HG02885 (cell line): ENCODE data around the gene PSD4.
"Not testable (repeated sequence)": the region's sequence is repeated elsewhere in the genome, so short reads cannot be mapped to it uniquely, and the experiment has no call there.

Experiments
- ATAC-seq: cut with Tn5 transposase; IDR thresholded peaks from one replicate; pipeline ENCODE4 v1.9.1; 2021; ENCODE audit warnings: mild to moderate bottlenecking; ENCODE audit not compliant: unreplicated experiment, poor library complexity

Gene PSD4

GRCh38 chr2:113234721-113235346 lies 61.1 kb downstream of the PSD4 start:
- no peak for ATAC-seq

- not testable (repeated sequence) for ATAC-seq
Measured at GRCh38 chr2:113235347-113236226, 61.8 kb downstream of the PSD4 start.

GRCh38 chr2:113236367-113237159 lies 62.8 kb downstream of the PSD4 start:
- no peak for ATAC-seq

GRCh38 chr2:113237604-113238160 lies 63.9 kb downstream of the PSD4 start:
- ATAC-seq, result no peak

- ATAC-seq, result no peak
Measured at GRCh38 chr2:113238871-113239839, 65.4 kb downstream of the PSD4 start.

- no peak for ATAC-seq
Measured at GRCh38 chr2:113240150-113240914, 66.6 kb downstream of the PSD4 start.

- no peak for ATAC-seq
Measured at GRCh38 chr2:113240915-113241911, 67.4 kb downstream of the PSD4 start.

GRCh38 chr2:113242327-113242726 lies 68.6 kb downstream of the PSD4 start:
- no peak for ATAC-seq

GRCh38 chr2:113245276-113245711 lies 71.5 kb downstream of the PSD4 start:
- ATAC-seq, result no peak

- no peak for ATAC-seq
Measured at GRCh38 chr2:113246606-113247005, 72.8 kb downstream of the PSD4 start.

- peak; percentile 68 for ATAC-seq
Measured at GRCh38 chr2:113248997-113249770, 75.4 kb downstream of the PSD4 start.

GRCh38 chr2:113251118-113251517 lies 77.3 kb downstream of the PSD4 start:
- no peak for ATAC-seq

GRCh38 chr2:113252047-113252590 lies 78.3 kb downstream of the PSD4 start:
- no peak for ATAC-seq

GRCh38 chr2:113253453-113253852 lies 79.7 kb downstream of the PSD4 start:
- ATAC-seq, result no peak

GRCh38 chr2:113255140-113256070 lies 81.6 kb downstream of the PSD4 start:
- ATAC-seq, result no peak
